NCI-H1930 (cell line): ENCODE data around the gene ABHD12.

ENCODE experiments used
- DNase-seq, 2 experiments: peaks; one replicate each; lab custom pipeline; 2025; lab: John Stamatoyannopoulos, UW

The ABHD12 gene

GRCh38 chr20:25306991-25307903 lies 83.4 kb downstream of the ABHD12 start:
- DNase-seq, result no peak

GRCh38 chr20:25304025-25304549 lies 86.5 kb downstream of the ABHD12 start:
- DNase-seq, result no peak

- no peak for DNase-seq
Observed at GRCh38 chr20:25303292-25304024, 87.2 kb downstream of the ABHD12 start.

- no peak for DNase-seq
Observed at GRCh38 chr20:25302596-25302995, 88.0 kb downstream of the ABHD12 start.

- DNase-seq, result no peak
Observed at GRCh38 chr20:25301357-25301920, 89.2 kb downstream of the ABHD12 start.

- DNase-seq, result no peak
Observed at GRCh38 chr20:25300496-25301170, 90.0 kb downstream of the ABHD12 start.

GRCh38 chr20:25299806-25300205 lies 90.8 kb downstream of the ABHD12 start:
- DNase-seq, result no peak

GRCh38 chr20:25297141-25297905 lies 93.3 kb downstream of the ABHD12 start:
- DNase-seq, result no peak

- DNase-seq, result peak in 1 of 2 experiments; percentile 11
Observed at GRCh38 chr20:25296094-25297093, 94.2 kb downstream of the ABHD12 start.

GRCh38 chr20:25295386-25296093 lies 95.1 kb downstream of the ABHD12 start:
- no peak for DNase-seq

- DNase-seq, result peak; percentile 28 to 48
Observed at GRCh38 chr20:25294459-25295385, 95.9 kb downstream of the ABHD12 start.

- no peak for DNase-seq
Observed at GRCh38 chr20:25293910-25294458, 96.7 kb downstream of the ABHD12 start.

- DNase-seq, result no peak
Observed at GRCh38 chr20:25293507-25293906, 97.1 kb downstream of the ABHD12 start.

GRCh38 chr20:25292176-25292891 lies 98.3 kb downstream of the ABHD12 start:
- no peak for DNase-seq

- DNase-seq, result no peak
Observed at GRCh38 chr20:25291432-25292133, 99.1 kb downstream of the ABHD12 start.

GRCh38 chr20:25290646-25291431 lies 99.8 kb downstream of the ABHD12 start:
- no peak for DNase-seq
